HepG2 (cell line): ENCODE measurements around the gene F13B. TPM values are rescaled to one million over a fixed set of nuclear protein-coding genes. Genes with fewer than 3 reads are reported as not detected.

ENCODE experiments used
- ATF2 ChIP-seq: sonication (generic); formaldehyde crosslinking; IDR thresholded peaks from 2 replicates; pipeline ENCODE4 v1.4.0; 2020; ENCODE audit warnings: missing genetic modification reagents
- FOXK1 ChIP-seq: sonication (generic); formaldehyde crosslinking; IDR thresholded peaks from 2 replicates; pipeline ENCODE4 v1.4.0; 2020; ENCODE audit warnings: low read depth, missing genetic modification reagents, borderline replicate concordance
- IKZF5 ChIP-seq: IDR thresholded peaks from 2 replicates; pipeline ENCODE4 v1.6.1; 2018; ENCODE audit warnings: missing genetic modification reagents, mild to moderate bottlenecking, missing compliant biosample characterization
- KLF15 ChIP-seq: sonication (generic); formaldehyde crosslinking; IDR thresholded peaks from 2 replicates; pipeline ENCODE4 v1.8.1; 2023; ENCODE audit warnings: borderline replicate concordance, mild to moderate bottlenecking, inconsistent platforms, missing genetic modification reagents, mixed read lengths
- MED1 ChIP-seq: sonication (generic); formaldehyde crosslinking; IDR thresholded peaks from 2 replicates; pipeline ENCODE4 v1.4.0; 2020; ENCODE audit warnings: missing genetic modification reagents
- MYC ChIP-seq: sonication (generic); formaldehyde crosslinking; IDR thresholded peaks from 2 replicates; pipeline ENCODE4 v1.9.0; 2021; ENCODE audit warnings: missing genetic modification reagents, borderline replicate concordance
- NAIF1 ChIP-seq: sonication (generic); formaldehyde crosslinking; IDR thresholded peaks from 2 replicates; pipeline ENCODE4 v1.5.0; 2020; ENCODE audit warnings: mild to moderate bottlenecking, missing genetic modification reagents, borderline replicate concordance
- NCOR1 ChIP-seq: fragments of 200-600 bp; sonication (generic); IDR thresholded peaks from 2 replicates; pipeline ENCODE4 v1.7.0; 2017; ENCODE audit warnings: antibody characterized with exemption, low read length, borderline replicate concordance
- NR2F2 ChIP-seq: IDR thresholded peaks from 2 replicates; pipeline ENCODE4 v1.6.1; 2012; ENCODE audit warnings: low read depth, inconsistent platforms, borderline replicate concordance
- ONECUT2 ChIP-seq: sonication (generic); formaldehyde crosslinking; IDR thresholded peaks from 2 replicates; pipeline ENCODE4 v1.4.0; 2020; ENCODE audit warnings: missing genetic modification reagents
- SNAPC5 ChIP-seq: sonication (generic); formaldehyde crosslinking; IDR thresholded peaks from 2 replicates; pipeline ENCODE4 v1.8.1; 2023; ENCODE audit warnings: mild to moderate bottlenecking, missing genetic modification reagents, borderline replicate concordance
- TOE1 ChIP-seq: sonication (generic); formaldehyde crosslinking; IDR thresholded peaks from 2 replicates; pipeline ENCODE4 v1.4.0; 2020; ENCODE audit warnings: mild to moderate bottlenecking, missing genetic modification reagents
- WIZ ChIP-seq: sonication (generic); formaldehyde crosslinking; IDR thresholded peaks from 2 replicates; pipeline ENCODE4 v1.5.1; 2020; ENCODE audit warnings: mild to moderate bottlenecking, missing genetic modification reagents
- ZBTB20 ChIP-seq: sonication (generic); formaldehyde crosslinking; IDR thresholded peaks from 2 replicates; pipeline ENCODE4 v1.8.1; 2023; ENCODE audit warnings: missing genetic modification reagents, low read depth, mild to moderate bottlenecking, borderline replicate concordance
- ZFP36L2 ChIP-seq: sonication (generic); formaldehyde crosslinking; IDR thresholded peaks from 2 replicates; pipeline ENCODE4 v1.4.0; 2020; ENCODE audit warnings: missing genetic modification reagents
- ZNF460 ChIP-seq: sonication (generic); formaldehyde crosslinking; IDR thresholded peaks from 2 replicates; pipeline ENCODE4 v1.5.1; 2020; ENCODE audit warnings: missing genetic modification reagents, mild to moderate bottlenecking, borderline replicate concordance
- polyA plus RNA-seq, 8 experiments: library from polyadenylated mRNA; depleted of rRNA in 3 of 8; stranded (reverse) in 7 of 8; unstranded in 1 of 8; fragments of >200 nt; fragmentation: Illumina TruSeq in 4 of 8; extraction: Trizol in 4 of 8; gene quantifications; 2 replicates each; pipeline versions ENCODE4 v1.2.1 to v1.2.3, GENCODE V29; 2011 to 2016; ENCODE audit warnings: low read depth in 4 of 8, missing spikeins in 1 of 8, mixed read lengths in 1 of 8; ENCODE audit not compliant: insufficient read depth in 1 of 8
- total RNA-seq, 5 experiments: library from RNA; depleted of rRNA; stranded (reverse); fragments of >200 nt; fragmentation: Illumina TruSeq; extraction: Trizol; gene quantifications; 2 replicates each; pipeline ENCODE4 v1.2.3, GENCODE V29; 2016; ENCODE audit warnings: low read depth in 1 of 5
- TF ChIP-seq, protein P1 (sequence below): sonication (generic); formaldehyde crosslinking; IDR thresholded peaks from 2 replicates; pipeline ENCODE4 v1.8.1; 2023; ENCODE audit warnings: missing genetic modification reagents, inconsistent platforms, borderline replicate concordance
- TF ChIP-seq, protein P2 (sequence below): IDR thresholded peaks from 2 replicates; pipeline ENCODE4 v1.6.1; 2012; ENCODE audit warnings: inconsistent platforms
- TF ChIP-seq, protein P3 (sequence below): sonication (generic); formaldehyde crosslinking; IDR thresholded peaks from 2 replicates; pipeline ENCODE4 v1.4.0; 2020; ENCODE audit warnings: missing genetic modification reagents
- TF ChIP-seq, protein P4 (sequence below): sonication (generic); formaldehyde crosslinking; IDR thresholded peaks from 2 replicates; pipeline ENCODE4 v1.4.0; 2020; ENCODE audit warnings: mild to moderate bottlenecking, missing genetic modification reagents, borderline replicate concordance
- TF ChIP-seq, protein P5 (sequence below): sonication (generic); formaldehyde crosslinking; IDR thresholded peaks from 2 replicates; pipeline ENCODE4 v1.4.0; 2020; ENCODE audit warnings: missing genetic modification reagents

The F13B gene
- total and polyA plus RNA-seq, 2 of the 13 experiments (the other 11 are each of a cell fraction or from before 2014, with no cell fraction given), result 0.41 to 2.7 TPM

GRCh38 chr1:197067457-197067818 lies 378 bp upstream of the F13B start (continued):
- TF ChIP-seq, protein P1, sequence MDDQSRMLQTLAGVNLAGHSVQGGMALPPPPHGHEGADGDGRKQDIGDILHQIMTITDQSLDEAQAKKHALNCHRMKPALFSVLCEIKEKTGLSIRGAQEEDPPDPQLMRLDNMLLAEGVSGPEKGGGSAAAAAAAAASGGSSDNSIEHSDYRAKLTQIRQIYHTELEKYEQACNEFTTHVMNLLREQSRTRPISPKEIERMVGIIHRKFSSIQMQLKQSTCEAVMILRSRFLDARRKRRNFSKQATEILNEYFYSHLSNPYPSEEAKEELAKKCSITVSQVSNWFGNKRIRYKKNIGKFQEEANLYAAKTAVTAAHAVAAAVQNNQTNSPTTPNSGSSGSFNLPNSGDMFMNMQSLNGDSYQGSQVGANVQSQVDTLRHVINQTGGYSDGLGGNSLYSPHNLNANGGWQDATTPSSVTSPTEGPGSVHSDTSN (CRISPR knock-in tag), result no peak
- TF ChIP-seq FOXK1 (CRISPR knock-in tag) (0 out of 2 replicates have a peak, but pooled peaks have one; percentile 28), ZNF460 (CRISPR knock-in tag) (no peak), ONECUT2 (CRISPR knock-in tag) (peak; percentile 79), SNAPC5 (no peak), IKZF5 (CRISPR knock-in tag) (no peak), ATF2 (CRISPR knock-in tag) (no peak), MED1 (CRISPR knock-in tag) (0 out of 2 replicates have a peak, but pooled peaks have one; percentile 19), WIZ (CRISPR knock-in tag) (no peak), NR2F2 (0 out of 2 replicates have a peak, but pooled peaks have one; percentile 25), TOE1 (no peak), ZFP36L2 (CRISPR knock-in tag) (no peak), NCOR1 (peak; percentile 60; the same call in 1 of the 2 replicates), NAIF1 (CRISPR knock-in tag) (no peak), MYC (no peak), ZBTB20 (CRISPR knock-in tag) (no peak), KLF15 (CRISPR knock-in tag) (no peak)
- TF ChIP-seq, protein P2, sequence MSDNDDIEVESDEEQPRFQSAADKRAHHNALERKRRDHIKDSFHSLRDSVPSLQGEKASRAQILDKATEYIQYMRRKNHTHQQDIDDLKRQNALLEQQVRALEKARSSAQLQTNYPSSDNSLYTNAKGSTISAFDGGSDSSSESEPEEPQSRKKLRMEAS, result no peak
- TF ChIP-seq, protein P3, sequence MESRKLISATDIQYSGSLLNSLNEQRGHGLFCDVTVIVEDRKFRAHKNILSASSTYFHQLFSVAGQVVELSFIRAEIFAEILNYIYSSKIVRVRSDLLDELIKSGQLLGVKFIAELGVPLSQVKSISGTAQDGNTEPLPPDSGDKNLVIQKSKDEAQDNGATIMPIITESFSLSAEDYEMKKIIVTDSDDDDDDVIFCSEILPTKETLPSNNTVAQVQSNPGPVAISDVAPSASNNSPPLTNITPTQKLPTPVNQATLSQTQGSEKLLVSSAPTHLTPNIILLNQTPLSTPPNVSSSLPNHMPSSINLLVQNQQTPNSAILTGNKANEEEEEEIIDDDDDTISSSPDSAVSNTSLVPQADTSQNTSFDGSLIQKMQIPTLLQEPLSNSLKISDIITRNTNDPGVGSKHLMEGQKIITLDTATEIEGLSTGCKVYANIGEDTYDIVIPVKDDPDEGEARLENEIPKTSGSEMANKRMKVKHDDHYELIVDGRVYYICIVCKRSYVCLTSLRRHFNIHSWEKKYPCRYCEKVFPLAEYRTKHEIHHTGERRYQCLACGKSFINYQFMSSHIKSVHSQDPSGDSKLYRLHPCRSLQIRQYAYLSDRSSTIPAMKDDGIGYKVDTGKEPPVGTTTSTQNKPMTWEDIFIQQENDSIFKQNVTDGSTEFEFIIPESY, result no peak
- TF ChIP-seq, protein P4, sequence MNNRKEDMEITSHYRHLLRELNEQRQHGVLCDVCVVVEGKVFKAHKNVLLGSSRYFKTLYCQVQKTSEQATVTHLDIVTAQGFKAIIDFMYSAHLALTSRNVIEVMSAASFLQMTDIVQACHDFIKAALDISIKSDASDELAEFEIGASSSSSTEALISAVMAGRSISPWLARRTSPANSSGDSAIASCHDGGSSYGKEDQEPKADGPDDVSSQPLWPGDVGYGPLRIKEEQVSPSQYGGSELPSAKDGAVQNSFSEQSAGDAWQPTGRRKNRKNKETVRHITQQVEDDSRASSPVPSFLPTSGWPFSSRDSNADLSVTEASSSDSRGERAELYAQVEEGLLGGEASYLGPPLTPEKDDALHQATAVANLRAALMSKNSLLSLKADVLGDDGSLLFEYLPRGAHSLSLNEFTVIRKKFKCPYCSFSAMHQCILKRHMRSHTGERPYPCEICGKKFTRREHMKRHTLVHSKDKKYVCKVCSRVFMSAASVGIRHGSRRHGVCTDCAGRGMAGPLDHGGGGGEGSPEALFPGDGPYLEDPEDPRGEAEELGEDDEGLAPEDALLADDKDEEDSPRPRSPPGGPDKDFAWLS, result no peak
- TF ChIP-seq, protein P5, sequence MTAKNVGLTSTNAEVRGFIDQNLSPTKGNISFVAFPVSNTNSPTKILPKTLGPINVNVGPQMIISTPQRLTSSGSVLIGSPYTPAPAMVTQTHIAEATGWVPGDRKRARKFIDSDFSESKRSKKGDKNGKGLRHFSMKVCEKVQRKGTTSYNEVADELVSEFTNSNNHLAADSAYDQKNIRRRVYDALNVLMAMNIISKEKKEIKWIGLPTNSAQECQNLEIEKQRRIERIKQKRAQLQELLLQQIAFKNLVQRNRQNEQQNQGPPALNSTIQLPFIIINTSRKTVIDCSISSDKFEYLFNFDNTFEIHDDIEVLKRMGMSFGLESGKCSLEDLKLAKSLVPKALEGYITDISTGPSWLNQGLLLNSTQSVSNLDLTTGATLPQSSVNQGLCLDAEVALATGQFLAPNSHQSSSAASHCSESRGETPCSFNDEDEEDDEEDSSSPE (CRISPR knock-in tag), result 0 out of 2 replicates have a peak, but pooled peaks have one; percentile 17
